ENCODE results near the gene LAGE3.

The LAGE3 gene

GRCh38 chrX:154516656-154517100 is 37.6 kb upstream of the LAGE3 start:
- in situ Hi-C loops (cut with MboI; ENCODE audit: low pct_unique_long_range_greater_than_20kb, low sequenced_read_pairs, unreplicated experiment): no loop called here
- TF ChIP-seq CTCF (IDR thresholded peaks at IDR 0.05; ENCODE audit: extremely low read depth, insufficient read depth, missing control alignments): no peak
- no peak for DNase-seq (ENCODE audit: low spot score)

- peak; percentile 91 for DNase-seq (ENCODE audit: low spot score)
- TF ChIP-seq CTCF (IDR thresholded peaks at IDR 0.05; ENCODE audit: extremely low read depth, insufficient read depth, missing control alignments): no peak
- in situ Hi-C loops (cut with MboI; ENCODE audit: low pct_unique_long_range_greater_than_20kb, low sequenced_read_pairs, unreplicated experiment): no loop called here
Measured at GRCh38 chrX:154515966-154516655, 37.0 kb upstream of the LAGE3 start, which contains the start of gene FAM3A. TSS of gene FAM3A (minus strand) at chrX:154516232. CDS start at chrX:154515772, 460 bp downstream.

GRCh38 chrX:154515090-154515965 is 36.2 kb upstream of the LAGE3 start:
- in situ Hi-C loops (cut with MboI; ENCODE audit: low pct_unique_long_range_greater_than_20kb, low sequenced_read_pairs, unreplicated experiment): no loop called here
- TF ChIP-seq CTCF (IDR thresholded peaks at IDR 0.05; ENCODE audit: extremely low read depth, insufficient read depth, missing control alignments): no peak
- peak; percentile 16 for DNase-seq (ENCODE audit: low spot score)

- no peak for DNase-seq (ENCODE audit: low spot score)
- in situ Hi-C loops (cut with MboI; ENCODE audit: low pct_unique_long_range_greater_than_20kb, low sequenced_read_pairs, unreplicated experiment): no loop called here
- no peak for TF ChIP-seq CTCF (IDR thresholded peaks at IDR 0.05; ENCODE audit: extremely low read depth, insufficient read depth, missing control alignments)
Measured at GRCh38 chrX:154513716-154514115, 34.6 kb upstream of the LAGE3 start.

- no peak for DNase-seq (ENCODE audit: low spot score)
- no peak for TF ChIP-seq CTCF (IDR thresholded peaks at IDR 0.05; ENCODE audit: extremely low read depth, insufficient read depth, missing control alignments)
- in situ Hi-C loops (cut with MboI; ENCODE audit: low pct_unique_long_range_greater_than_20kb, low sequenced_read_pairs, unreplicated experiment): no loop called here
Measured at GRCh38 chrX:154512879-154513553, 33.9 kb upstream of the LAGE3 start.

GRCh38 chrX:154511761-154512160 is 32.7 kb upstream of the LAGE3 start:
- in situ Hi-C loops (cut with MboI; ENCODE audit: low pct_unique_long_range_greater_than_20kb, low sequenced_read_pairs, unreplicated experiment): no loop called here
- no peak for TF ChIP-seq CTCF (IDR thresholded peaks at IDR 0.05; ENCODE audit: extremely low read depth, insufficient read depth, missing control alignments)
- no peak for DNase-seq (ENCODE audit: low spot score)

Measured in GM13977 (cell line).